Left forelimb (tissue), 1 donor: ENCODE data around the gene ARID4B.
A peak's percentile ranks its signal among the peaks of the same experiment; 100 is the strongest.
"Not testable (repeated sequence)": the region's sequence is repeated elsewhere in the genome, so short reads cannot be mapped to it uniquely, and the experiment has no call there.

Source experiments
- DNase-seq: peaks from one replicate; pipeline ENCODE4 v3.0.0-alpha.2; 2018; ENCODE audit warnings: low spot score

ARID4B gene

DNA sequence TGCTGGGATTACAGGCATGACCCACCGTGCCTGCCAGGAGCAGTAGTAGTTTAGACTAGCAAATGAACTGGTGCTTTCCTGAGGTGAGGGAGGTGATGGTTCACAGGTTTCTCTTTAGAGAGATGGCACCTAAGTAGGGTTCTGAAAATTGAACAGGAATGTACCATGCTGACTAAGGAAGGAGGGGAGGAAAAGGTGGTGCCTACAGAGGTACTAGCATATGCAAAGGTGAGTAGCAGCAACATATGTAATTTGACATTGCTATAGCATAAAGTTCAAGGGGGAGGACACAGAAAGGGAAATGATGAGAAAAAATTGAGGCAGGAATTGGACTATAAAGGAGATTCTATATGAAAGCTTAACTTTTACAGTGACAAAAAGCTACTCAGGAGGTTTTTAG lies 101.0 kb downstream of the ARID4B start:
- DNase-seq: no peak

DNA sequence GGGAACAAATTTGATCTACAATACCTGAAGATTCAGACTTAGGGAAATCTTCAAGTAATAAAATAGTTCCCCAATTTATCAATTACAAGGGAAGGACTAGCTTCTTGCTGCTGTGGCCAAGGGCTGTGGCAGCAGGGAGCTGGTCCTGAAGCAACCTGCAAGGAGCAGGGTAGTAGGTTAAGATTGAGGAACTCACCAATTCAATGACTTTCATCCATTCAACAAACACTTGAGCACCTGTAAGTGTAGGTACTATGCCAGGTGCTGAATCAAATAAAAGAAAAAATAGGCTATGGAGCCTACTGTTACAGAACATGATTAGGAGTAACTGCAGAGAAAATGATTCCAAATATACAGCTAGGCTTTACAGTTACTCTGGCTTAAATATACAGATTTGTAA lies 102.7 kb downstream of the ARID4B start:
- no peak for DNase-seq

GRCh38 chr1:235221653-235222375 lies 106.2 kb downstream of the ARID4B start:
- no peak for DNase-seq

DNA sequence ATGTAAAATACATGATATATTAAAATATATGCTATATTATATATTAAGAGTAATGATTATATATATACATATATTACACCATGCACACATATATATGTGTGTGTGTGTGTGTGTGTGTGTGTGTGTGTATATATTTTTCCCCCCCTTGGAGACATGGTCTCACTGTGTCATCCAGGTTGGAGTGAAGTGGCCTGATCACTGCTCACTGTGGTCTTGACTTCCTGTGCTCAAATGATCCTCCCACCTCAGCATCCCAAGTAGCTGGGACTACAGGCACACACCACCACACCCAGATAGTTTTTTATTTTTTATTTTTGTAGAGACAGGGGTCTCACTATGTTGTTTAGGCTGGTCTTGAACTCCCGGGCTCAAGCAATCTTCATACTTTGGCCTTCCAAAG lies 112.5 kb downstream of the ARID4B start:
- DNase-seq: no peak

GRCh38 chr1:235214962-235215361 lies 113.0 kb downstream of the ARID4B start:
- not testable (repeated sequence) for DNase-seq

DNA sequence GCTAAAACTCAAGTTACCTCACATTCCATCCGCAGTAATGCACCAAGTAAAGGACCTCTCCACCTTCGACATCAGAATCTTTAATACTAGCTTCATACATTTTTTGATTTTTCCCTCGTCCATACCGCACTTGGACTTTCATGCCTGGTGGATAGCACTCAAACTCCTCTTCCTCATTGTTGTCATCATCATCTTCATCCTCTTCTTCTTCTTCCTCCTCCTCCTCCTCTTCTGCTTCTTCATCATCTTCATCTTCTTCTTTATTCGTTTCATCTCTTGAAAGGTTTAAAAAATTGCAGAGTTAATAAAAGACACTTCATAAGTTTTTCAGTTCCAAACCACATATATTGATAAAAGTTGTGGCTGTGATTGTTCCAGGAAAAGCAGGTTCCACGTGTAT lies 114.2 kb downstream of the ARID4B start:
- no peak for DNase-seq

DNA sequence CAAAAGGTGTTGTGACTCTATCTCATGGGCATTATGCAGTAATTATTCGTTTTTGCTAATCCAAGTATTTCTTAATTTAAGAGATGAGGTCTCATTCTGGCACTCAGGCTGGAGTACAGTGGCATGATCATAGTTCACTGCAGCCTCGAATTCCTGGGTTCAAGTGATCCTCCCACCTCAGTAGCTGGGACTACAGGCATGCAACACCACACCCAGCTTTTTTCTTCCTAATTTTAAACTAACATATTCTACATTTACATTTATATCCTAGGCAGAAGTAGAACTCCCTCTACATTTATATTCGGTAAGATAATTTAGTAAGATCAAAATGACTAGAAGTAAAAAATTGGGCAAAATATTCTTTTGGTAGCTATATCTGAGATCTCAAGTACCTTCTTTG lies 116.5 kb downstream of the ARID4B start:
- DNase-seq: no peak

DNA sequence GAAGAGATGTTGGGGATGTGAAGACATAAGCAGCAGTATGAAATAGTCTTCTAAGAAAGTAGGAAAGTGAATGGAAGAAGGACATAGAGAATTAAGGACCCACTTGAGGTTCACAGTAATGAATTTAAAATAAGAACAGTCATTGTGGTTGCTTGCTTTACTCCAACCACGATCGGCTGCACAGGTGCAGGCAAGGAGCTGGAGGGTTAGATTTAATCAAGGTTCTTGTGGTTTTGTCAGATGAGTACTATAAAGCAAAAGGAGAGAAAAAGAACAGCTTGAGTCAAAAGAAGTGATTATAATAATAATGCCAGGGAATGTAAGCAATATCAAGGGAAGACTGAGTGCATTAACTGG lies 120.8 kb downstream of the ARID4B start:
- no peak for DNase-seq

DNA sequence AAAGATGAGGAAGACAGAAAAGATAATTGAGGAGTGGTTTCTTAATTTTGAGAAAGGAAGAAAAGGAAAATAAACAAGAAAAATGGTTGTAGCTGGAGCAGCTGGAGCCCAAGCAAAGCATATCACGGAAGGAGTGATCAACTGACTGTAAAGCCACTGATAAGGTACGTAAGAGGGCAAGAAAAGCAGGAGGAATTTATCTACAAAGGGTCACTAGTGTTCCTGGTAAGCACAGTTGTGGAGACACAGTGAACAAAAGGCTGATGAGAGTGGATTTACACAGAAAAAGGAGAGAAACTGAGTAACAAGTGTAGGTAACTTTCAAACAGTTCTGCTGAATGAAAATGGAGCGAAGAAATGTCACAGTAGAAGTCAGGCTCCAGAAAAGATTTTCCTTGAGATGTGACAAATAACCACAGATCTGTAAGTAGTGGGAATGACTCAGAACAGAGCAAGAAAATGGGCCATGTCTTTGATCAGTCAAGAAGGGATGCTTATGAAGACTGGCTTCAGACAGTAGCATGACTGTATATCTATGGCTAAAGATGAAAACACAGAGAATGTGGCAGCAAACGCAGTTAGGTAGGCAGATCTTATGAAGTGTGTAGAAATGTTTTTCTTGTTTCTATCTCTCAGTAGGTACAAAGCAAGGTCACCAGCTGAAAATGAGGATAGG lies 121.3 kb downstream of the ARID4B start:
- no peak for DNase-seq

DNA sequence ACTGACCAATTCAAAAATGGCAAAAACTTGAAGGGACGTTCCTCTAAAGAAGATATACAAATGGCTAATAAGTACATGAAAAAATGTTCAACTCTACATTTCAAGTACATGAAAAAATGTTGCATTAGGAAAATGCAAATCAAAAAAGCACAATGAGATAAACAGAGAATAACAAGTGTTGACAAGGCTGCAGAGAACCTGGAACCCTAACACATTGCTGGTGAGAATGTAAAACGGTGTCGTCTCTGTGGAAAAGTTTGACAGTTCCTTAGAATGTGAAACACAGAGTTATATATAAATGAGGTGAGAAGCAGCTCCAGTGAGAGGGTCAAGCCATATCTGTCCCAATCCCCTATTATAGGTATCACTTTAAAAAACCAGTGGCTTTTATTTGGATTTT lies 122.3 kb downstream of the ARID4B start:
- DNase-seq: no peak

- DNase-seq: no peak
These were observed 124.6 kb downstream of the ARID4B start for GRCh38 chr1:235203428-235203827.

DNA sequence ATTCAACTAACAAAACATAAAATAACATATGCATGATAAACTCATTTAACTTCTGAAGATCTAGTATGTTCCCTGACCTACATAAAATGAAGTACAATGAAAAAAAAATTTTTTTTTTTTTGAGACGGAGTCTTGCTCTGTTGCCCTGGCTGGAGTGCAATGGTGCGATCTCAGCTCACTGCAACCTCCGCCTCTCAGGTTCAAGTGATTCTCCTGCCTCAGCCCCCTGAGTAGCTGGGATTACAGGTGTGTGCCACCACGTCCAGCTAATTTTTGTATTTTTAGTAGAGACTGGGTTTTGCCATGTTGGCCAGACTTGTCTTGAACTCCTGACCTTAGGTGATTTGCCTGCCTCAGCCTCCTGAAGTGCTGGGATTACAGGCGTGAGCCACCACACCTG lies 125.5 kb downstream of the ARID4B start:
- DNase-seq: not testable (repeated sequence)

DNA sequence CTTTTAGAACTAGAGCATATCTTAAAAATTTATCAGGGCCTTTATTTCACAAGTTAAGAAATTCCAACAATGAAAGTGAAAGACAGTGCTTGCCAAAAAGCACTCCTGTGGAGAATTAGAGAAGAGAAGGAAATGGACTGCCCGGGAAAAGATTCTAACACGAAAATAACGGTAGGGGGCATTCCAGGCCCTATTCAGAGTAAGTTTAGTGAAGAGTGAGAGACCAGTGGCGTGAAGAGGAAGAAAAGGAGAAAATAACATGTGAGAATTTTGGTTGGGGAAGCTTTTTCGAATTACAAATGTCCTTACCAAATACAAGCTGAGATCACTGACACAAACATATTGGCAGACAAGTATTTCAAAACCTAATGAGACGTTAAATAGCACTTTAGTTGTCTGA lies 128.5 kb downstream of the ARID4B start:
- no peak for DNase-seq

DNA sequence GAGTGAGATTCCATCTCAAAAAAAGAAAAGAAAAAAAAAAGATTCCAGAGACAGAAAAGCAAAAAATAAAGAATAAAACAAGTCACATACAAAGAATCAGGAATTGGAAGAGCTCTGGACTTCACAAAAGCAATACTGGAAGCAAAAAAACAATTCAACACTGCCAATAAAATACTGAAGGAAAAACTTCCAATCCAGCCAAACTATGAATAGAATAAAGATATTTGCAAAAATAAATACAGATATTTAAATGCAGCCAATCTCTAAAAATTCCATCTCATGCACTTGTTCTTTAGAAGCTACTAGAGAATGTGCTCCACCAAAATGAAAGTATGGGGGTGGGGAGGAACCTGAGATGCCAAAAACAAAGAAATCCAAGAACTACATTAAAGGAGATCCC lies 137.5 kb downstream of the ARID4B start:
- DNase-seq: no peak

DNA sequence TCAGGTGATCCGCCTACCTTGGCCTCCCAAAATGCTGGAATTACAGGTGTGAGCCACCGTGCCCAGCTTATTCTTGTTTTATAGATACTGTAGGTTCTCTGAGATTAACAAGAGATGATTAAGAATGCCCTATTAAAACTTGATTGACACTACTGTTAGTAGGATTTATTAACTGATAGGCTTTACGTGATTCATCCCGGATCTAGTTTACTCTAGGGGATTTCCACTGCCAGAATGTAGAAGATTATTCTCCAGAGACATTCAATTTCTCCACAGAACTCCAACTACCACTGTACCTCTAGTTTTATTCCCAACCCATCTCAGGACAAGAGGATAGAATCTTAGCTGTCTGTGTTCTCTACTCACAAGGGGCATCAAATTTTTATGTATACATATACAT lies 140.7 kb downstream of the ARID4B start:
- no peak for DNase-seq

DNA sequence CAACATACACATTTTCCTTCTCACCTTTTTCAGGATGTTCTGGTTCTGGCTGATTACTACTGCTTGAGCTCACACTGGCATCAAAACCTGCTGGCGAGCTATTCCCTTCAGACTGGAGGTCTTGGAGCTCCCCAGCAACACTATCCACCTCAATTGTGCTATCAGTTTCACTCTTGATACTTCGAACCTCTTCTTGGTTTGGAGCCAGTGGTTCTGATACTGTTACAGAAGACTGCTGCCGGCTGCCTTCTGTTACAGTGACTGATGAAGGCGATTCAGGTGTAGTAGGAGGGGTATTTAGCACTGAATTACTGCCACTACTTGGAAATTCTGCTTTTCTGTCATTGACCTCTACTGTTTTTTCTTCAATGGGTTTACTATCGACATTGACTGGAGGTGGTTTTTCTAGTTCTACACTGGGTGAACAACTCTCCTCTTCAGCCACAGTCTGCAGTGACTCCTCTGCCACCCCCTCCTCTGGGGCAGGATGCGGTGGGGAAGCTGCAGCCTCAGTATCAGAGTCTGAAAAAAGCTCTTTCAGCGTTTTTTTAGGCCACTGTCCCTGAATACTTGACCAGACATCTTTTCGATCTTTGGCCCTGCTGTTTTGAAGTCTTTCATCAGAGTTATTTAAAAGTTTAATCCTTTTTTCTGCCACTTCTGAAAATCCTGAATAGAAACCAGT lies 146.3 kb downstream of the ARID4B start:
- DNase-seq: no peak

- DNase-seq: no peak
These were observed 147.0 kb downstream of the ARID4B start for GRCh38 chr1:235180916-235181460.

- no peak for DNase-seq
These were observed 151.5 kb downstream of the ARID4B start for GRCh38 chr1:235176486-235176885.

GRCh38 chr1:235169986-235170385 lies 158.0 kb downstream of the ARID4B start:
- DNase-seq: no peak

DNA sequence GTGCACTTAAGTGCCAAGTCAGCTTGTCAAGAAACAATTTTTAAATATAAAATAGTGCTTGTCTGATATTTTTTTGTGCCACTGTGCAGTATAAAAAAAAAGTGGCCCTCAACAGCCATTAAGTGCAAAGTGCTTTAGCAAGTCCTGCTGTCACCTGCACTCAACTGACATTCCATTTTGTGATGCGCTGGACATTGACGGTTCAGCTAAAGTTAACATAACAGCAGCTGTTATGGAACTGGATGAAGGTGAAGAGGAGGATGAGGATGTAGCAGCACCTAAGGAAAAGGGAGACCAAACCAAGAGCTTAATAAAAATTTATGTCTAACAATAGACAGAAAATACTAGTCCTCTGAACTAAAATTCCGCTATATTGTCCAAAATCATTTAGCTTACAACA lies 159.6 kb downstream of the ARID4B start:
- no peak for DNase-seq

DNA sequence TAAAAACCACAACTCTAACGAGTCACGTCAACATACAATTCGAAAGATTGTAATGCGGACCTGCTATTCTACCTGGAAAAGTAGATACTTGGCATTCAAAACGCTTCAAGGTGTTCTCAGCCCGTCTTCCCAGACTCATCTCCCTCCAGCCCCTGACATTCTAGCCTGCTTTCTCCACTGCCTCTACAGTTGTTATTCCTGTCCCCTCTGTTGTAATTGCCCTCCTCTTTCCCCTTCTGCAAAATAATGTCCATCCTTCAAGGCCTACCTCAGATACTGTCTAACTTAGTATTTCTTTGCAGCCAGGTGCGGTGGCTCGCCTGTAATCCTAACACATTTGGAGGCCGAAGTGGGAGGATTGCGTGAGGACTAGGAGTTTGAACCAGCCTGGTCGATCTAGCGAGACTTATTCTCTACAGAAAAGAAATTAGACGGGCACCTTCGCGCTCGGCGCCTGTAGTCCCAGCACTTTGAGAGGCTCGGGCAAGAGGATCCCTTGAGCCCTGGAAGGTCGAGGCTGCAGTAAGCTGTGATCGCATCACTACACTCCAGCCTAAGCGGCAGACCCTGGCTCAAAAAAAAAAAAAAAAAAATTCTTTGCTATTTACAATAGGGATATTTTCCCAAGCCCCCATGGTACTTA lies 166.2 kb downstream of the ARID4B start:
- DNase-seq: no peak

DNA sequence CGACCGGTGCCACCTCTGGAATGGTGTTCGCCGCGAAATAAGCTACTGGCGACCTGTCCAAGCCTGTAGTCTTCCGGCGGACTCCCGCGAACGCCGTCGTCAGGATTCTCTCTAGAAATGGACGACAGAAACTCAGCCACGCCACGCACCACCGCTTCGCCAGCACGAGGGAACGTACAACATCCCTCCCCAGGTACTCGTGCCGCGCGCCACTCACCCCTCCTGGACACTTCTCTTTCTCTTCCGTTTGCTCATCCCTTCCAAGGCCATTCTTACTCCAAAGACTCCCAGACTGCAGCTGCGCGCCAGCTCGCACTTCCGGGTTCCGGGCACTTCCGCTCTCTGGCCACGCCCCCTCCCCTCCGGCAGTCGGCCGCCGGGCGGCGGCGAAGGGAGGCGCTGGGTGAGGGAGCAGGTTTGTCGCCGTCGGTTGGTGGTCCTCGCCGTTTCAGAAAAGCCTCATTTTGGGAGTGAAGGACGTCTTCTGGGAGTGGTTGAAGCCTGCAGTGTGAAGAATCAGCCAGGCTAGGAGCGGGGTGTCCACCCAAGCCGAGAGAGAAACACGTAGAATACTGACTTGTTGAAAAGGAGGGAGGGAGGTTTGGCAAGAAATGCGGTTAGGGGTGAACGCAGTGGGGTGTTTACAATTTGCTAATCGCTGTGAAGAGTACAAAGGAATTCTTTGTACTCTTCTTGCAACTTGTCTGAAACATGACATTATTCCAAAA lies 166.9 kb downstream of the ARID4B start, which contains the start of gene RBM34:
Gene RBM34, minus strand, starts transcription at position 294 of the 728 bp plus-strand sequence. Its CDS starts 24 bp downstream, at position 270.
- DNase-seq: peak; percentile 96
